Epidermal melanocyte (primary cell): ENCODE results near the gene IFNAR2.

Experiments used
- DNase-seq: peaks from one replicate; pipeline ENCODE4 v3.0.0; 2011; ENCODE audit warnings: low spot score; ENCODE audit not compliant: insufficient read length

IFNAR2 gene

GRCh38 chr21:33229784-33230544 is at the start of gene IFNAR2:
TSS of gene IFNAR2 (plus strand) at chr21:33229938. CDS start at chr21:33241923, 11,985 bp downstream.
- peak; percentile 83 for DNase-seq

- DNase-seq: no peak
Measured at GRCh38 chr21:33185852-33186251, 43.9 kb upstream of the IFNAR2 start.

- DNase-seq: no peak
Measured at GRCh38 chr21:33187276-33187675, 42.5 kb upstream of the IFNAR2 start.

GRCh38 chr21:33189237-33189636 is 40.5 kb upstream of the IFNAR2 start:
- DNase-seq: no peak

GRCh38 chr21:33189824-33190223 is 39.9 kb upstream of the IFNAR2 start:
- DNase-seq: no peak

- no peak for DNase-seq
Measured at GRCh38 chr21:33196941-33197374, 32.8 kb upstream of the IFNAR2 start.

- DNase-seq: no peak
Measured at GRCh38 chr21:33197496-33197895, 32.2 kb upstream of the IFNAR2 start.

- DNase-seq: no peak
Measured at GRCh38 chr21:33198346-33199099, 31.2 kb upstream of the IFNAR2 start.

- DNase-seq: no peak
Measured at GRCh38 chr21:33199100-33199464, 30.7 kb upstream of the IFNAR2 start.

GRCh38 chr21:33199516-33200217 is 30.1 kb upstream of the IFNAR2 start:
- peak; percentile 83 for DNase-seq

GRCh38 chr21:33201956-33202355 is 27.8 kb upstream of the IFNAR2 start:
- no peak for DNase-seq

- DNase-seq: no peak
Measured at GRCh38 chr21:33202464-33203363, 27.0 kb upstream of the IFNAR2 start.

- no peak for DNase-seq
Measured at GRCh38 chr21:33203371-33203724, 26.4 kb upstream of the IFNAR2 start.

GRCh38 chr21:33205476-33205875 is 24.3 kb upstream of the IFNAR2 start:
- DNase-seq: no peak

- no peak for DNase-seq
Measured at GRCh38 chr21:33206771-33207281, 22.9 kb upstream of the IFNAR2 start.

GRCh38 chr21:33207449-33208149 is 22.1 kb upstream of the IFNAR2 start:
- DNase-seq: no peak

- no peak for DNase-seq
Measured at GRCh38 chr21:33208534-33208933, 21.2 kb upstream of the IFNAR2 start.

GRCh38 chr21:33211305-33211704 is 18.4 kb upstream of the IFNAR2 start:
- no peak for DNase-seq

- DNase-seq: no peak
Measured at GRCh38 chr21:33211732-33212131, 18.0 kb upstream of the IFNAR2 start.

- DNase-seq: no peak
Measured at GRCh38 chr21:33212159-33212851, 17.4 kb upstream of the IFNAR2 start.
